Cardiac muscle cell (in vitro differentiated cells and primary cell): Measurements from ENCODE around the gene OXTR. TPM values are rescaled to one million over a fixed set of nuclear protein-coding genes. Genes with fewer than 3 reads are reported as not detected.

ENCODE experiments used
- DNase-seq, 2 donors: peaks; one replicate each; pipeline versions ENCODE4 v3.0.0 to v3.0.0-alpha.2; 2010 to 2017; ENCODE audit warnings: low read depth in 1 of 2, low spot score in 1 of 2
- H3K27ac ChIP-seq: fragments of 200-600 bp; sonication (generic); 2 replicates; pipeline ENCODE4 v1.5.1; 2016
- H3K27me3 ChIP-seq: fragments of 200-600 bp; sonication (generic); 2 replicates; pipeline ENCODE4 v1.6.0; 2016; ENCODE audit warnings: control low read depth
- H3K36me3 ChIP-seq: fragments of 200-600 bp; sonication (generic); 2 replicates; pipeline ENCODE4 v1.5.1; 2016; ENCODE audit warnings: control low read depth
- H3K4me1 ChIP-seq: fragments of 200-600 bp; sonication (generic); 2 replicates; pipeline ENCODE4 v1.8.1; 2017; ENCODE audit warnings: low read depth, mild to moderate bottlenecking, mixed run types
- H3K4me3 ChIP-seq: fragments of 200-600 bp; sonication (generic); 2 replicates; pipeline ENCODE4 v1.5.1; 2016; ENCODE audit warnings: mild to moderate bottlenecking
- H3K9me3 ChIP-seq: fragments of 200-600 bp; sonication (generic); 2 replicates; pipeline ENCODE4 v1.5.1; 2017; ENCODE audit warnings: low read depth, mild to moderate bottlenecking, control low read depth
- CTCF ChIP-seq: IDR thresholded peaks from 2 replicates; pipeline ENCODE4 v1.5.1; 2012; ENCODE audit warnings: low read depth, mild to moderate bottlenecking, low read length
- polyA plus RNA-seq: library from polyadenylated mRNA; unstranded; fragments of >200 nt; fragmentation: Nextera tagmentation; extraction: Ambion mirVana; gene quantifications from 2 replicates; pipeline ENCODE4 v1.2.1, GENCODE V29; 2016
- total RNA-seq: library from RNA; depleted of rRNA; stranded (reverse); fragments of >200 nt; gene quantifications from 2 replicates; pipeline ENCODE4 v1.2.3, GENCODE V29; 2016

The OXTR gene
- total and polyA plus RNA-seq, 2 experiments from 2014 or later = 0.64 to 1.9 TPM

- no peak overlapping the region for H3K27ac ChIP-seq
- H3K4me3 ChIP-seq = no peak overlapping the region
- DNase-seq = no peak
- H3K36me3 ChIP-seq = no peaks in the 10 kb centered on the region
- H3K9me3 ChIP-seq = no peaks in the 10 kb centered on the region
- no peaks in the 10 kb centered on the region for H3K4me1 ChIP-seq
- peaks cover 38% of the 10 kb centered on the region for H3K27me3 ChIP-seq
- no peak for TF ChIP-seq CTCF
These were observed 6.6 kb downstream of the OXTR start for GRCh38 chr3:8762607-8763377.

DNA sequence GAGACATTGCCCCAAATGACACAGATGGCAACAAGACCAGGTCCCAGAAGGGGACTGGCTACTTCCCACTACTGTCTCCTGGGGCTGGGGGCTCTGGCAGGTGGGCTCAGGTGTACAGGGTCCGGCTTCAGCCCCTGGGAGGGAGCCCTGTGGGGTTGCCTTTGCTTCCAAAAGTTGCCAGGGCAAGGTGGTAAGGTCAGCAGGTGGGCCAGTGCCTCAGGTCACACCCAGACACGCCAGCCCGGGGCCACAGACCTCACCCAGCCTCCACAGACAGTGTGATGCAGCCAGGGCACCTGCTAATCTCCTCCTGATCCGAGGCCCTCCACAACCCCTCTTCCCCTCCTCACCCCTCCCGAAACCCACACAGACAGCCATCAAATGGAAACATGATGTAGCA, 7.5 kb downstream of the OXTR start:
- H3K27me3 ChIP-seq = peaks cover 29% of the 10 kb centered on the region
- no peak for DNase-seq

DNA sequence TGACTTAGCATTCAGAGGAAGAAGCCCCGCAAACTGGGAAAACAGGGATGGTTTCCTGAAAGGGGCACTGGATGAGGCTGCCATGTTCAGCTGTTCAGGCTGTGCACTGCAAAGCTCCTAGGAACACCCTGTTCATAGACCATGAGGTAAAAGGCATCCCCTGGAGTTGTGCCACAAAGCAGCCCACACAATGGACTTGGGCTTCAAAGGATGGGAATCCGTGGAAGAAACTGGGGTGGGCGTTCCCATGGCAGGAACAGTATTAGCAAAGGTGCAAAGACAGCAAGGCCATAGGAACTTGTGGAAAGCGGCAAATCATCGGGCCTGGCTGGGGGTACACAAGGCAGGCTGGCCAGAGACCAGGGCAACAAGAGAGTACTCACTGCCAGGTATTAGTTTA, 8.9 kb downstream of the OXTR start:
- no peak for TF ChIP-seq CTCF
- H3K4me3 ChIP-seq = no peak overlapping the region
- DNase-seq = no peak
- peaks cover 16% of the 10 kb centered on the region for H3K27me3 ChIP-seq
- H3K4me1 ChIP-seq = no peaks in the 10 kb centered on the region
- H3K36me3 ChIP-seq = no peaks in the 10 kb centered on the region
- no peaks in the 10 kb centered on the region for H3K9me3 ChIP-seq
- H3K27ac ChIP-seq = no peak overlapping the region

More for the DNA sequence above, 7.5 kb downstream of the OXTR start:
- H3K27ac ChIP-seq = no peak overlapping the region
- H3K4me3 ChIP-seq = no peak overlapping the region
- TF ChIP-seq CTCF = no peak
- no peaks in the 10 kb centered on the region for H3K36me3 ChIP-seq
- H3K4me1 ChIP-seq = no peaks in the 10 kb centered on the region
- no peaks in the 10 kb centered on the region for H3K9me3 ChIP-seq

GRCh38 chr3:8760091-8760490, 9.3 kb downstream of the OXTR start:
- Histone ChIP-seq H3K27ac (no peak overlapping the region), H3K4me3 (no peak overlapping the region), H3K4me1 (no peaks in the 10 kb centered on the region), H3K27me3 (peaks cover 11% of the 10 kb centered on the region), H3K9me3 (no peaks in the 10 kb centered on the region), H3K36me3 (no peaks in the 10 kb centered on the region)
- no peak for DNase-seq
- TF ChIP-seq CTCF = no peak

GRCh38 chr3:8759038-8759707, 10.2 kb downstream of the OXTR start:
- H3K9me3 ChIP-seq = no peaks in the 10 kb centered on the region
- no peaks in the 10 kb centered on the region for H3K4me1 ChIP-seq
- no peaks in the 10 kb centered on the region for H3K36me3 ChIP-seq
- no peak for TF ChIP-seq CTCF
- peaks cover 5% of the 10 kb centered on the region for H3K27me3 ChIP-seq
- DNase-seq = no peak
- no peak overlapping the region for H3K27ac ChIP-seq
- H3K4me3 ChIP-seq = no peak overlapping the region
